SKM-1 (cell line): Measurements from ENCODE around the gene MALAT1.

Experiments used
- DNase-seq: peaks from one replicate; lab custom pipeline; 2025; ENCODE audit not compliant: unreplicated experiment; lab: John Stamatoyannopoulos, UW

MALAT1 gene

DNA sequence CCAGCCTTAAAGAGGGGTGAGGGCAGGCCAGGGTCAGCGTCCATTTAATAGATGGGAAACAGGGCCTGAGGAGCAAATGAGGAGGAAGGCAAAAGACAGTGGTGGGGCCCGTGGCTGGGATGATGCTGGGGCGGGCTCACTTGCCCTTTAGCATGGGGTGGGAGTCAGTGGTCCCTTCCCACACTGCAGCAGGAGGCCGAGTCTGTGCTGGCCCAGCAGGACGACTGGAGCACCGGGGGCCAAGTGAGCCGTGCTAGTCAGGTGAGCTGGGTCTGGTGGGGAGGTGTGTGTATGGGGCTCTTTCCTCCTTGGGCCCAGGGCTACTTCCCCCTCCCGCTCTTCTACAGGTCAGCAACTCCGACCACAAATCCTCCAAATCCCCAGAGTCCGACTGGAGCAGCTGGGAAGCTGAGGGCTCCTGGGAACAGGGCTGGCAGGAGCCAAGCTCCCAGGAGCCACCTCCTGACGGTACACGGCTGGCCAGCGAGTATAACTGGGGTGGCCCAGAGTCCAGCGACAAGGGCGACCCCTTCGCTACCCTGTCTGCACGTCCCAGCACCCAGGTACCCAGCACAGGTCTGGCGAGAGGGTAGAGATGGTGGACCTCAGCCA, 38.9 kb downstream of the MALAT1 start:
- DNase-seq = no peak

DNA sequence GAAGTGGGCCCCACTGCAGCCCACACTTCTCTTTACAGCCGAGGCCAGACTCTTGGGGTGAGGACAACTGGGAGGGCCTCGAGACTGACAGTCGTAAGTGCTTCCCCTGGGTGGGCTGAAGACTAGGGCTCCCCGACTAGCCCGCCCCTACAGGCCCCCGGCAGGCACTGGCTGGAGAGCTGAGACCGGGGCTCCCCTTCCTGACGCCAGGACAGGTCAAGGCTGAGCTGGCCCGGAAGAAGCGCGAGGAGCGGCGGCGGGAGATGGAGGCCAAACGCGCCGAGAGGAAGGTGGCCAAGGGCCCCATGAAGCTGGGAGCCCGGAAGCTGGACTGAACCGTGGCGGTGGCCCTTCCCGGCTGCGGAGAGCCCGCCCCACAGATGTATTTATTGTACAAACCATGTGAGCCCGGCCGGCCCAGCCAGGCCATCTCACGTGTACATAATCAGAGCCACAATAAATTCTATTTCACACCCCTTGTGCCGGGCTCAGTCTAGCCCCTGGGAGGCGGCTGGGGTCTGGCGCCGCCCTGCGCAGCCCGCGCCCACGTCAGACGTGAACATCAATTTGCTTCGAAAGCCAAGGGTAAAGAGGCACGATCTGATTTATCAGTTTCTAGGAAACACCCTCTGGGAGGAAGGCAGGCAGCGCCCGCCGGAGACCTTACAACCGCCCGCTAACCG, 39.5 kb downstream of the MALAT1 start:
- no peak for DNase-seq

DNA sequence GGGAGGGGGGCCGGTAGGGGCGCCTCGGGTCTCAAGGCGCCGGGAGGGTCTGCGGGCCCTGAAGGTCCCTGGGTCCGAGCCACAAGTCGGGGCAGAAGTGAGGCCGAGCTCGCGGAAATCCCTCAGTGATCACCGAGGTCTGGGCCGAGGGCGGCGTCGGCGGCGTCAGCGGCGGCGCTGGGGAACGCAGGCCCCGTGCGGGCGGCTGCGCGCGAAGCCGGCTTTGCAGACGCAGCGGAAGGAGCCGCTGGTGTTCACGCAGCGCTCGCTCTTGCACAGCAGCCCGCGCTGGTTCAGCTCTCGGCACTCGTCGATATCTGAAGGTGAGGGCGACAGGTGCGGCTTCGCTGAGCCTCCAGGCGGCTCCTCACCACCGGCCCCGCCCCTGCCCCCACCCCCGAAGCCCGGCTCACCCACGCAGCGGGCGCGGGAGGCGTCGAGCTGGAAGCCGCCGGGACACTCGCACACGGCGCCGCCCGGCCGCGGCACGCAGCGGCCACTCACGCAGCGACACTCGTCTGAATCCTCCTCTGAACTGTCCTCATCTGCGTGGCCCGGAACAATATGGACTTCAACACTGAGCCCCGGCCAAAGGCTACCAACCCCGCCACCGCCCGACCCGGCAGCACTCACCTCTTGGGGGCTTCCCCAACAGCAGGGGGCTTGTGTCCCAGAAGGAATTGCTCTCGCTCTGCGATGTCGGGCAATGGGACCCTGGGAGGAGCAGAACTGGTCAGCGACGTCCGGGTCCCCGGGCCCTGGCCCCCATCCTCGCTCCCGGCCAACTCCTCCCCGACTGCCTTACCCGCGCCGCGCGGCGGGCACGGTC, 40.3 kb downstream of the MALAT1 start:
- no peak for DNase-seq

DNA sequence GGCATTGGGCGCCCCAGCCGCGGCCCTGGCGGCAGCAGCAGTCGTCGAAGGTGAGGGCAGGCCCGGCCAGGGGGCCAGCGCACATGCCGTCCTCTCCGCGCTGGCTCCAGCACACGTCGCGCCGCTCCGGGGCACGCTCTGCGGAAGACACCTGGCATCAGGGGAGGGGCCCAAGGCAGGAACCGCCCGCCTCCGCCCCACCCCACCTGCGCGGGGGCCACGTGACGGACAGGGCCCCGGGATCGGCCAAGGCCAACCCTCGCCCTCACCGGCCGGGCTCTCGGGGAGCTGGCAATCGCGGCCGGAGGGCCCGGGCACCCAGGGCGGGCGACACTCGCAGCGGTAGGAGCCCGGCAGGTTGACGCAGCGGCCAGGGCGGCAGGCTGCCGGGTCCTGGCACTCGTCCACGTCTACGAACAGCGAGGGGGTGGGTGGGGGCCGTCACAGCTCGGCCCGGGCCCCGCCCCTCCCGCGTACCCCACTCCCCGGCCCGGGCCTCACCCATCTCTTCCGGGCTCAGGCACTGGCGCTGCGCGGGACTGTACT, 41.0 kb downstream of the MALAT1 start:
- no peak for DNase-seq

DNA sequence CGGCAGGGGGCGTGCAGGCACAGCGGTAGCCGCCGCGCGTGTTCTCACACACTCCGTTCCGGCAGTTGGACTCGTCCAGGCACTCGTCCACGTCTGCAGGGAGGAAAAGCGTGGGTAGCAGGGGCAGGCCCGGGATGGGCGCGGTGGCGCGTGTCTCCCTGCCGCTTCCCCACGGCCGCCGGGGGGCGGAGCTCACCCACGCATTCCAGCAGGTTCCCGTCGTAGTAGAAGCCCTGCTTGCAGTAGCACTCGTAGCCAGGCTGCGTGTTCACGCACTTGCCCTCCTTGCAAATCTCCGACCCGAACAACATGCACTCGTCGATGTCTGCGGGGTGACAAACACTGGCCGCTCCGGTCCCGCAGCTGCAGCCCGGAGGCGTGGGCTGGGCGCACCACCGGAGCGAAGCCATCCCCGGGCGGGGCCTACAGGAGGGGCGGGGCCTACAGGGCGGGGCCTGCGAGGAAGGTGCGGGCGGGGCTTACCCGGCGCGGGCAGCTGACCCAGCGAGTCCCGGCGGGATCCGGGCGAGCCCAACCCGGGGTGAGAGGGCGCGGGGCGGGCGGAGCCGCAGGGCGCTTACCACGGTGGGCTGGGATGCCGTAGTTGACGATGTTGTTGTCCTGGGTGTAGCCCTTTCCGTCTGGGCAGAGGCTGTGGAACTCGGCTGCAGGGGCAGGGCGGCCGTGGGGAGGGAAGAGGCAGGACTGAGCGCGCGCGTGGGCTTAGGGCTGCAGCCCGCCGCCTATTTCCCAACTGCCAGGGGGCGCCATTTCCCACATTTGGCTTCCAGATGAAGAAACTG, 41.6 kb downstream of the MALAT1 start:
- peak; percentile 68 for DNase-seq

DNA sequence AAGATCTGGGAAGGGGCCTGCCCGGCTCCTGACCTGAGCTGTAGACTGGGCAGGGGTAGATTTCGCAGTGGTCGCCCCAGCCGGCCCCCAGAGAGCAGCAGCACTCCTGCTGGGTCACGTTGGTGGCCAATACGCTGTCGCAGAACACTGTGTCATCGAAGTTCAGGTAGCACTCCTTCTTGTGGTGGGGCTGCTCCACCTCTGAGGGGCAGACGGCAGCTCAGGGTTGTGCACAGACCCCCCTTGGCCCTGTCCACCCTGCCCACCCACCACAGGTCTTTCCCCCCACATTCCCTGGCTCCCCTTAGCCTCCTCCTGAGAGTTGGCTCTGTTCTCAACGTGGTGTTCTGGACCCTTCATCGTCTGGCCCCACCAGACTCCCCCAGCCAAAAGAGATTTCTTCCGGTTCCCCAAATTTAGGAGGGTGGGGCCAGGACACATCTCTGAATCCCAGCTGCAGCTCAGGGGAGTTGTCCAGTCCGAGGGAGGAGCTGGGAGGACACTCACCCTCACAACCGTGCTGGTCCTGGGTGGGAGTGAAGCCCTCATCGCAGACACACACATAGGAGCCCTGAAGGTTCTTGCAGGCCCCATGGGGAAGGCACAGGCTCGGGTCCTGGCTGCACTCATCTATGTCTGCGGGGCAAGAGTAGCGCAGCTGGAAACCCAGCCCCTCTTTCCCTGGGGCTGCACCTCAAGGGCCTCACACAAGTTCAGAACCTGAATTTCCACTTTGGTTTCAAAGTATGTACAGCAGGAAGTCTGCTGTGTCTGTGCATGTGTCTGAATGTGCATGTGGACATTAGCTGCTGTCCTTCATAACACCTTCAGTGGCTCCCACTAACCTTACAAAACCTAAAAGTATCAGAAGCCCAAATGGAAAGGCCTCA, 42.5 kb downstream of the MALAT1 start:
- DNase-seq = no peak

DNA sequence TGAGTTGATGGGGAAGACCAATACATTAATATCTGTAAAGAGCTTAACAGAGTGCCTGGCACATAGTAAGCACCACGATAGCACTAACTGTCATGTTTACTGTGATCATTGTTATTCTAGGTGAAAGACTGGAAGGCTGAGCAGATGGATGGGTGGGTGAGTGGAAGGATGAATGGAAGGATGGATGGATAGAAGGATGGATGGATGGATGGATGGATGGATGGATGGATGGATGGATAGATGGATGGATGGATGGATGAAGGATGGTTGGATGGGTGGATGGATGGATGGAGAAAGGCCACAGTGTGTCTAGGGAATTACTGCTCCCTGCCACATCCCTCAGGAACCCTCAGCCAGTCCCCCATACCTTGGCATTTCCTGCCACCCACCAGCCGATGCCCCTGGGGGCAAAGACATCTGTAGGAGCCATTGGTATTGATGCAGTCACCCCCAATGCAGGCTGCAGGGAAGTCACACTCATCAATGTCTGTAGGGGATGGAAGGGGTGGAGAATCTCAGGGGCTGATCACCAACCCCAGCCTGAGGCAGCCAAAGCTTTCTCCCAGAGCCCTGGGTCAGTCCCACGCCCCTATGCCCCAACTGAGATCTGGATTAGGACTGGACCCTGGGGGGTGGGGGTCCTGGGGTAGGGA, 44.0 kb downstream of the MALAT1 start:
- DNase-seq = no peak

DNA sequence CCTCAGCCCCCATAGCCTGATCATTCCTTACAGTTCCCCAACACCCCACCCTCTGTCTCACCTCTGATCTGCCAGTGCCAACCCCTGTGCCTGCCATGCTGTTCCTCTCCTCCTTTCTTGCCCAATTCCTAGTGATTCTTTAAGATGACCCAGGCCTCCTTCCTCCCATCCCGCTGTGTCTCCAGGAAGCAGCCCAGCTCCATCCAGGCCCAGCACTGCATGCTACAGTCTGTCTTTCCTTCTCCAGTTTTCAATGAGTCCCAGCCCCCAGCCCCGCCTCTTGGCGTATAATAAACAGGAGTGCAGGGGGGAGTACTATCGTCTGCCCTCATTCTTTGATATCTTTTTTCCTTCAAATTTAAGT, 47.0 kb downstream of the MALAT1 start:
- DNase-seq = no peak

DNA sequence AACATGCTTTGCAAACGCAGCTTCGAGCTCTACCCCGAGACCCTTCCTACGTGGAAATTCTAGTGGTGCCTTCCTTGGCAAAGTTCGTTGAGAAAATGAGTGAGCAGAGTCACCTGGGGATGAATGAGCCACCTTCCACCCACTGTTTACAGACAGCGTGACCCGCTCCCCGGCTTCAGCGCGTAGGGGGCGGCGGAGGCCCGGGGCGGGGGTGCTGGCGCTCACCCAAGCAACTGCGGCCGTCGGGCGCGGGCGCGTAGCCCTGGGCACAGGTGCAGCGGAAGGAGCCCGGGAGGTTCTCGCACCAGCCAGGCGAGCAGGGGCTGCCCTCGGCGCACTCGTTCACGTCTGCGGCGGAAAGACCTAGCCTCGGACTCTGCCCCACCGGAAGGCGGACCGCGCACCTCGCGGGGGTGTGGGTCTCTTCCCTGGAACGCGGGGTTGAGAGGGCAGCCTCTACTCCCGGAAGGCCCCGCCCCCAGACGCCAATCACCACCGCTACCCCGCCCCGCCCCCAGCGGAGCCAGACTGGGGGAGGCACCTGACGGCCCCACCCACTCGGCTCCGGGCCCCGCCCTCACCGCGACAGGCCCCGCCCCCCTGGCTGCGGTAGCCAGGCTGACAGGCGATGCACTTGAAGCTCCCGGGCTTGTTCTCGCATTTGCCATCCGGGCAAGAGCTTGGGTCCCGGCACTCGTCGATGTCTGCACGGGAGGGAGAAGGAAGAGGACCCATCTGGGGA, 47.5 kb downstream of the MALAT1 start:
- DNase-seq = peak; percentile 27

DNA sequence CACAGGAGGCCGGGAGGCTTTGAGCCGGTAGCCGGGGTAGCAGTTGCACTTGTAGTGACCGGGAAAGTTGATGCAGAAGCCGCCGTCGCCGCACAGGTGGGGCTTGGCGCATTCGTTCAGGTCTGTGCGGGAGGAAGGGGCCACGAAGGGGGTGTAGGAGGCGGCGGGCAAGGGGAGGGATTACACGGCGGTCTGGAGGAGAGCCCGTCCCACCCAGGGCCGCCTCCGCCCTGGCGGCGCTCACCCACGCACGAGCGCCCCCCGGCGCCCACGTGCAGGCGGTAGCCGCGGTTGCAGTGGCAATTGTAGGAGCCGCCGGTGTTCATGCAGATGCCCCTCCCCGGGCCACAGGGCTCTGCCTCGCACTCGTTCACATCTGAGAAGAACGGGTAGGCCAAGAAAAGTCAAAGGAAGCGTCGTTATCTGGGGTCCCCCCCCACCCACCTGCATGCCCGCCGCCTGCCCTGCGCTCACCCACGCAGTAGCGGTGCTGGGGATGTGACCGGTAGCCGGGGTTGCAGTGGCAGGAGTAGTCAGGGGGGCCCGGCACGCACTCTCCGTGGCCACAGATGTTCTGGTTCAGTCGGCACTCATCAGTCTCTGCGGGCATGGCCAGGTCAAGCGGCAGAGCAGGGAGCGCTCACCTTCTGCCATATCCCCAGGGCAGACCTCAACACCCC, 48.7 kb downstream of the MALAT1 start:
- no peak for DNase-seq

DNA sequence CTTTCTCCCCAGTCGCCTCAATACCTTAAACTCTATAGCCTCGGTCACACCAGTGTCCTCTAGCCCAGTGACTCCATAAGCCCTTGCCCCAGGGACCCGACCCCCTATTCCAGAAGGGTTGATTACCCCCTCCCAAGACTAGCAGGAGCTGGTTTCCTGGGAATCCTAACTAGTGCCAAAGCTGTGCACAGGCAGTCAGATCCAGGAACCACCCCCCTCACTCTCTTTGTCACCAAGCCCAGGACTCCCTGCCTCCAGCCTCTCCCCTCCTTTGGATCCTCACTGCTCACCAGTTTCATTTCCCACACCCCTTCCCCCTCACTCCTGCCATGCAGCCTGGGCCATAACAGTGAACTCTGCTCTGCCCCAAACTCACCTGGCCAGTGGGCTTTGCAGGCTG, 49.5 kb downstream of the MALAT1 start:
- DNase-seq = no peak

DNA sequence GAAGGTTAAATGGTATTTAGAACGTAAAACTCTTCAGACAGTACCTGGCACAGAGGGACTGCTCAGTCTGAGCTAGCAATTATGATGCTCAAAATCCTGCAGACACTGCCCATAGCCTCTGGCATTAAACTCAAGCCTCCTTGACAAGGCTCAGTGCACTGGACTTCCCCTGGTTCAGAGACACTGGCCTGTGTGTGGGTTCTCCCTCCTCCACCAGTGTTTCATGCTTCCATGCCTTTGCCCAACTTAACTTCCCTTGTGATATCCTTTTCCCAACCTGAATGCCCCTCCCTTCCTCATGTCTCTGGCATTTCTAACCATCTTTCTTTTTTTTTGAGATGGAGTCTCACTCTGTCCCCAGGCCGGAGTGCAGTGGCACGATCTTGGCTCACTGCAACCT, 50.3 kb downstream of the MALAT1 start:
- DNase-seq = no peak

DNA sequence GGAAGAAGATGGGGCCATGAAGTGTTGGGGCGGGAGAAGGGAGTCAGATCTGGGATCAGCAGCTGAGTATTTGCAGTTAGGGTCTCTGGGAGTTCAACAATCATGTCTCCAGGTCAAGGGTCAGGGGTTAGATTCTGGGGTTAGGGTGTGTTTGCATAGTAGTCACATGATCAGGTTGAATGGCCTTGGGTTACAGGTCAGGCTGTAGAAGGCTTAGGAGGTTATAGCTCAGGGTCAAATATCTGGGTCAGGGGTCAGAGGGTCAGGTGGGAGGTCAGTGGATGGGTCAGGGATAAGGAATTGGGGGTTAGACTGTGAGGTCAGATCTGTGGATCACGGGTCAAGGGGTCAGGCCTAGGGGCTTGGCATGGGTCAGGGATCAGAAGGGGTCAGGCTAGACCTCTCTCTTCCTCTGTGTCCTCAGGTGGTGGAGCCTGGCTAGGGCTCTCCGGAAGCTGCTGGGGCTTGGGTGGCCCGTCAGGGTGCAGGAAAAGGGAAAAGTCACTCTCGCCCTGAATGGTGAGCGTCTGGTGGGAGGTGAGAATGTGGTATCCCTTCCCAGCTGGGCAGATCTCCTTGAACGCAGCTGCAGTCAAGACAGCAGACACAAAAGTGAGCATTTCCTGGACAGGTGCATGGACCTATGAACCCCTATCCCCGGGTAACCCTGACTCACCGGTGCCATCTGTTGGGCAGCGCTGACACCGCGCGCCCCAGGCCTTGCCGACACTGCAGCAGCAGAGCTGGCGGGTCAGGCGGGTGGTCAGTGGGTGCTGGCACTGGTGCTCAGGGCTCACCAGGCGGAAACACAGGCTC, 52.9 kb downstream of the MALAT1 start:
- no peak for DNase-seq

DNA sequence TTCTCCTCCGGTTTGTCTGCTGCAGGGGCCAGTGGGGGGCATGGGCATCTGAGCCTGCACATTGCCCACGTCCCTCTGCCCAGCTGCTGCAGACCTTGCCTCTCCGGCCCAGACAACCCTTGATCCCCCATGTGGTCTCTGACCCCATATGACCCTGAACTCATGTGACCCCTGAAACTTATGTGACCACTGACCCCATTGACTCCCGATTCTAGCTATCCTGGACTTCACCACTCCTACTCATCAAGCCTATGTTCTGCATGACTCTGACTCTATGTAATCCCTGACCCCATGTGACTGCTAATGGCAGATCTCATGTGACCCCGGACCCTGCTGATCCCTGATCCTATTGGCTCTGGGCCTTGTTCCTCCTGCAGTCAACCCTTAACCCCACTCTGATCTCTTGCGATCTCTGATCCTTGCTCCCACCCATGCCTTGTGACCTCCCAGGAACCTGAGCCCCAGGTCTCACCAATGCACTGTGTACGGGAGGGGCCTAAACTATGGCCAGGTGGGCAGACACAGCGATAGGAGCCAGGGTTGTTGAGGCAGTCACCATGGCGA, 53.6 kb downstream of the MALAT1 start:
- no peak for DNase-seq

DNA sequence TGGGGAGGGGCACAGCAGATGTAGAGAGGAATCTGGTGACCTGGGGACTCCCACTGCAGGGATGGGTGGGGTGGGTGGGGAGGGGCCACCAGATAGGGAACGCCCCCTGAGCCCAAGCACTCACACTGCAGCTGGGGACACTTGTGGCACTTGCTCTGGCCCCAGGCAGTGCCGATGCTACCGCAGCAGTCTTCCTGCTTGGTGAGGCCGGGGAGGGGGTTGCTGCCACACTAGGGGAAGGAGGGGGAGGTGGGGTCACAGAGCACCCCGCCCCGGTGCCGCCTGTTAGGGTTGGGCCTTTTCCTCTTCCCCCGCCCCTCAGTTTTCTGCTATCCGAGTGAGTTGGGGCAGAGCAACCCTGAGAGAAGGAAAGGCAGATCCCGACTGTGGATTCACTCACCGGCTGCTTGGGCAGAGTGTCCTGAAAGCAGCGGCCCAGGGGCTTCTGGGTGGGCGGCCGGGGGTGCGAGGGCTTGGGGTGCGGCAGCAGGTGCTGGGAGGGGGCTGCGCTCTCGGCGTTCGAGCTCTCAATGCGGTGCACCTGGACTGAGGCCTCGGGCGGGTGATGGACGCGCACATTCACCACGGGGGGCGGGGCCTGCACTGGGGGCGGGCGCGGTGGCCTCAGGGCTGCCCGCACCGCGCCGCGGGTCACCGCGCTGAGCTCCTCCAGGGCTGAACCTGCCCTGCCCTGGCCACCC, 54.6 kb downstream of the MALAT1 start:
- DNase-seq = no peak

DNA sequence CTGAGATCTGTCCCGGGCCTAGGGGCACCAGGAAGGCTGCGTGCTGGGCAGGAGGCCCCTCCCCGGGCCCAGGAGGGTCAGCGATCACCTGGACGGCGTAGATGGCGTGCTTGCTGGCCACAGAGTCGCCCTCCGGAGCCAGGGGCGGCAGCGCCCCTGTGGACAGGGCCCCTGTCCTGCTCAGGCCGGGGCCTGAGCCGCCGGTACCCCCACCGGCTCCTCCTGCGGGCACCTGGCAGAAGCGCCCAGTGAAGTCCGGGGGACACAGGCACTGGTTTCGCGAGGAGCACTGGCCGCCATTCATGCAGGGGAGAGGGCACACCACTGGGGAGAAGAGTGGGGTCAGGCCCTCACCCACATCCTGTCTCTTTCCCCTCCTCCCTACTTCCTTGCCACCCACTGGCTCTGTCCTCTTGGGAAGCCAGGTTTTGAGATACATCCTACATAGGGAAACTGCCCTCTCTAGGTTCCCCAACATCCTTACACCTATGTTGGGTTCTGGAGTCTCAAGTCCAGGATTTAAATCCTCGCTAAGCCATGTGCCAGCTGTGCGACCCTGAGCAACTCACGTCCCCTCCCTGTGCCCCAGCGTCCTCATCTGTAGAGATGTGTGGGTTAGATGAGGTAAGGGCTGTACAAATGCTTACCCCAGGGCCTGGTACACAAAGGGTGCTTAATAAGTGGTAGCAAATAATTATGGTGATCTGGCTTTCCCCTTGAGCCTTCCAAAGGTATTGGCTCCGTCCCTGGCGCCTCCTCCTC, 55.4 kb downstream of the MALAT1 start:
- no peak for DNase-seq
